Midbrain (tissue), 1 donor: ENCODE measurements around the gene TNNI3.
"Not testable (repeated sequence)": the region's sequence is repeated elsewhere in the genome, so short reads cannot be mapped to it uniquely, and the experiment has no call there.

Source experiments
- DNase-seq: peaks from one replicate; lab custom pipeline; 2025; lab: John Stamatoyannopoulos, UW

Gene TNNI3

DNA sequence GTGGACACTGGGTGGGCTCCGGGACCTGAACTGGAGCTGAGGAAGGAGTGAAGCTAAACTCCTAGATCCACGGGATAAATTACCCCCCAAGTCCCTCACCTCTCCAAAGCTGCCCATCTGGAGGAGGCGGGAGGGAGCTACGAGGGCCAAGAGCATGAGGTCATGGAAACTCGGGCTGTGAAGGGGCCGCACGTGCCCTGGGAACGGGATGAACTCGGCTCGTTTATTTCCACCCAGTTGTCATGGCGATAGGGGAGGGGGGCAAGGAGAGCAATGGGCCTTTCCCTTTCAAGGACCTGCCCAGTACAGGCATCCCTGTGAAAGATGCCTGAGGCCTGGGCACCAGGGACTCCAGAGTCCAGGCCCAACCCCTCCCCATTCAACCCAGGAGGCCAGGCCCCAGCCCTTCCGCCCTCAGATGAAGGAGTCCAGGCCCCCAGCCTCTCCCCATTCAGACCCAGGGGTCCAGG lies 43.9 kb downstream of the TNNI3 start:
- DNase-seq: peak; percentile 30

DNA sequence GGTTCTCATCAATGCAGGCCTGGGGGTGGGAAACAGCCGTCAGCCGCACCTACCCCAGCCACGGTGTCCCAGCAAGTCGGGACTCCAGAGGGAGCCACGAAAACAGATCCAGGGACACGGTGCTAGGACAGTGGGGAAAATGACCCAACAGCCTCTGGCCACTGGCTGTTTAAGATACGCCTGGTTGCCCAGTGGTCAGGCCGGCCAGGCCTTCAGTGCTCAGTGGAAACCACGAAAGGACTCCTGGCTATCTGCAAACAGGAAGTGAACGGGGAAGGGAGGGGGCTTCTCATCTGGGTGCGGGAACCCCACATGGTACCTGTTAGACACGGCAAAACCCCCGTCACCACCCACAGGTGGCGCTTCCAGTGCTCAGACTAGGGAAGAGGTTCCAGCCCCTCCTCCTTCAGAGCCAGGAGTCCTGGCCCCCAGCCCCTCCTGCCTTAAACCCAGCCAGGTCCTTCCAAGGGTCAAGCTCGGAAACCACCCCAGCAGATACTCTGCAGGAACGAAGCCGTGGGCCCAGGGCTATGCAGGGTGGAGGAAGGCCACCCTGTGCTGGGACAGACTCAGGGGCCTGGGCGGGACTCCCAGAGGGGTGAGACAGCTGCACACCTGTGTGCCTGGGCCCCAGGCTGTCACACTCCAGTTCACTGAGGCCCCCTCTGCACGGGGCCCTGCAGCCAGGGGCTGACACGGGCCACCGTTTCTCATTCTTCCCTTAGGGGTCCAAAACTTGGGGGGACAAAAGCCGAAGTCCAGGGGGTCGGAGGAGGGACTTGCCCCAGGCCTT lies 44.6 kb downstream of the TNNI3 start:
- DNase-seq: no peak

DNA sequence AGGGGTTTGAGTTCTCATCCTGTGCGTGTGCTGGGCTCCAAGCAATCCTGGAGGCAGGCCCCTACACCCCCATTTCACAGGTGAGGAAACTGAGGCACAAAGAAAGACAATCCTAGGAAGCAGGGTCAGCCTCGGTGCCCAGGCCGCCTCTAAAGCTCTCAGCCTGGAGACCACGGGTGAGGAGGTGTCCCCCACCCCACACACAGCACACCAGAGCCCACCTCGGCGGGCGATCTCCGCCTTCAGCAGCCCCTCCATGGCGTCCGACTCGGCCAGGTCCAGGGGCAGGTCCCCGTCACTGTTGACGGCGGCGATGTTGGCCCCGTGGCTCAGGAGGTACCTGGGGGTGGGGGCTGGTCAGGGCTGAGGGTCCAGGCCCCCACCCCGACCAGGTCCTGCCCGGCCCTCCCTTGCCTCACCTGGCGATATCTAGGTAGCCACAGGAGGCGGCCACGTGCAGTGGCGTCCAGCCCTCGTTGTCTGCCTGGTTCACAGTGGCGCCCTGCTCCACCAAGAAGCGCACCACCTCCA lies 45.2 kb downstream of the TNNI3 start:
- no peak for DNase-seq

DNA sequence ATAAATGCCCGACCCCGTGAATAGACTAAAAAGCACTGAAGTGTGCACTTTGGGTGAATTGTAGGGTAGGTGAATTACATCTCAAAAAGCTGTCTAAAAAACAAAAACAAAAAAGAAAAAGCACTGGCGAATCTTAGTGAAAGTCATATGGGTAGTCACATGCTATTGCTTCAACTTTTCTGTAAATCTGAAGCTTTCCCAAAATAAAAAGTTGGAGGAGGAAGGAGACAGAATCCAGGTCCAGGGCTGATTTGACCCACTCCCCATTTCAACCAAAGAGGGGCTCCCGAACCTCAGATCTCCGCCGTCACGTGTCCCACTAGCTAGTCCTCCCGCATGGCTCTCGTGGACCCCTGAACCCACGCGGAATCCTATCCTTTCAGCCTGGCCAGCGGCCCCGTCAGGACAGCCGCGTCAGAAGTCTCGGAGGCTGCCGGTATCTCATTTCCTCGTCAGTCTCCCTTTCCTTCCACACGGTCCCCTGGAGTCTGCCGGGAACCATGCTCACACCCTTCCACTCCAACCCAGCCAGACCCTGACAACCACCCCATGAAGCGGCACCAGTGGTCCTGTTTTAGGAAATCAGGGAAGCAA lies 46.2 kb downstream of the TNNI3 start:
- DNase-seq: no peak

DNA sequence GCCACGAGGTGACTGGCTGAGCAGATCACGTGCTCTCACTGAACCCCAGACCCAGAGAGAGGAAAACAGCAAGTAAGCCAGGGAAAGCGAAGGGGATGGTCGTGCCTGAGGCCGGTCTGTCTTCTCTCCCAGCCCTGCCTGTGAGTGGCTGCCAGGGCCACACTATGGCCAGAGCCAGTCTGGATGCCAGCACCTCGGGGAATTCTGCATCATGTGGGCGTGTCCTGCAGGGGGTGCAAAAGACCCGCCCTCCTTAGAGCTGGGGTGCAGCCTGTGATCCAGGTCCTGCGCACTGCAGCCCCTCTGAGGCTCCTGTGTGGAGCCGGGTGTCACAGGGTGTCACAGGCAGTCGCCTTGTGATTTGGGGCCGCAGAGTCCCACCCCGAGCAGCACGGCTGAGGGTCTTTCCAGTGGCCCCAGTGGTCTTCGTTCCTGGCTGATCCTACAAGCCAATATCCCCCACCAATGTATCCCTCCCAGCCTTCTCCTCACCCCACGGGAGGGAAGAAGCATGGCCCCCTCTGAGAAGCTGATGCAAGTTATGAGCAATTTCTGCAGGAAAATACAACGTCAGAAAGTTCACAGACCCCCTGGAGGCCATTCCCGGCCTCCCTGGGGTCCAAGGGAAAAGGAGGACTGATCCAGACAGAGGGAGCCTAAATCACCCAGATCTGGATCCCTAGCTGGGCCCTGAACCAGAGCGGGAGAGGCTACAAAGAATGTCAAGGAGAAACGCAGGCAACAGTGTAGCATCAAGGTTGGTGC lies 47.8 kb downstream of the TNNI3 start:
- no peak for DNase-seq

DNA sequence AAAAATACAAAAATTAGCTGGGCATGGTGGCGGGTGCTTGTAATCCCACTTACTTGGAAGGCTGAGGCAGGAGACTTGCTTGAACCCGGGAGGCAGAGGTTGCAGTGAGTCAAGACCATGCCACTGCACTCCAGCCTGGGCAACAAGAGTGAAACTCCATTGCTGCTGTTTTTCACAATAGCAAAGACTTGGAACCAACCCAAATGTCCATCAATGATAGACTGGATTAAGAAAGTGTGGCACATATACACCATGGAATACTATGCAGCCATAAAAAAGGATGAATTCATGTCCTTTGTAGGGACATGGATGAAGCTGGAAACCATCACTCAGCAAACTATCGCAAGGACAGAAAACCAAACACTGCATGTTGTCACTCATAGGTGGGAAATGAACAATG lies 50.3 kb downstream of the TNNI3 start:
- DNase-seq: not testable (repeated sequence)

DNA sequence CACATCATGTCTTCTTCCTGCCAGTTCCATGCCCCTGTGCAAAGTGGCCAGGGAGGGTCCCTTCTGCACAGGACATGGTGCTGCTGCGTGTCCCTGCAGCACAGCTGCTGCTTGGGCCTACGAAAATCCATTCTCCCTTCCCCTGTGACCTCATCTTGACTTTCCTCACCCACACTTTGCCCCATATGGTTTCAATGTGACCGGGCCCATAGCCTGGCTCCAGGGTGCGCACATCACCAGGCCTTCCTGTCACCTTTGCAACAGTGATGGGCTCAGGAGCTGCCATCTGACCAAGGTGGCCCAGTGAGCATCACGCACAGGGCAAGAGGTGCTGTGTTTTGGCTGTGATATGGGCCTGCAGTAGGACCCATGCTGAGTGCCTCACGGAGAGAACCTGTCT lies 50.9 kb downstream of the TNNI3 start:
- no peak for DNase-seq

DNA sequence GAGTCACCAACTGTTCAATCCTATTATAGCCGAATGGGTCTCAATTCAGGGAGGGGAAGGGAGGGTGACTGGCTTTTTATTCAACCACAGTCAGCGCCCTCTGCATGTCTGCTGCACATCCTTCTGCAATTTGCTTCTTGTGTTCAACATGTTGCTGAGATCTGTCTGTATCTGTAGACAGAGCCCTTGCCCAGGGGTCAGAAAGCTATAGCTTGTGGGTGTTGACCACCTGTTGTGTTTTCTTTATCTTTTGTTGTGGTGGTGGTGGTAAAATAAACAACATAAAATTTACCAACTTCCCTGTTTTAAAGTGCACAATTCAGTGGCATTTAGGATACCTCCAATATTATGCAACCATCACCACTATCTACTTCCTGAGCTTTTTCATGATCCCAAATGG lies 52.3 kb downstream of the TNNI3 start:
- DNase-seq: no peak

DNA sequence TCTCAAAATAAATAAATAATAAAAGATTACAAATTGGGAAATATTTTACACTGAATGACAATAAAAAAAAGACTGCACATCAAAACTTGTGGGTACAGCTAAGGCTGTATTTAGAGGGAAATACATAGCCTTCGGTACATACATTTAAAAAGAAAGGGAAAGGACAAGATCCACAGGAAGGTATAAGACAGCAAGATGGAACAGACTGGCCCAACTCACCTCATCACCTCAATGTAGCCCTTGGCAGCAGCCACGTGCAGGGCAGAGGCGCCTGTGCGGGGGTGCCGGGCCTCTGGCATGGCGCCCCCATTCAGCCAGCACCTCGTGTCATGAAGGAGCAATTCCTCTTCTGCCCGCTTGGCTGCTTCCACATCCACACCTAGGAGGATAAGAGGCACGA lies 54.3 kb downstream of the TNNI3 start:
- no peak for DNase-seq
